ENCODE results near the gene SORT1. TPM values are rescaled to one million over a fixed set of nuclear protein-coding genes. Genes with fewer than 3 reads are reported as not detected.
"Not testable (repeated sequence)": the region's sequence is repeated elsewhere in the genome, so short reads cannot be mapped to it uniquely, and the experiment has no call there.

Gene SORT1
- total RNA-seq, 1 experiment from 2014 or later, result 56.5 TPM

- no peak for DNase-seq (ENCODE audit: low spot score)
- Histone ChIP-seq H3K4me1 (ENCODE audit: insufficient read depth, low read length, poor library complexity, severe bottlenecking) (peaks cover 6% of the 10 kb centered on the region), H3K27me3 (replicated peaks; ENCODE audit: insufficient read depth, low read depth, low read length, poor library complexity) (no peaks in the 10 kb centered on the region), H3K4me3 (ENCODE audit: low read depth, low read length, poor library complexity, severe bottlenecking) (no peak overlapping the region), H3K36me3 (ENCODE audit: insufficient read depth, low read length, poor library complexity, severe bottlenecking) (no peaks in the 10 kb centered on the region), H3K9me3 (ENCODE audit: low read depth, low read length, poor library complexity, severe bottlenecking) (peaks cover 2% of the 10 kb centered on the region), H3K27ac (ENCODE audit: low read depth, low read length, poor library complexity, severe bottlenecking) (no peak overlapping the region)
- BruUV-seq (replicated peaks), result no TSS peak
- ChIA-PET CTCF (no interaction called here), POLR2A (ENCODE audit: low non-redundant PET) (no interaction called here)
- intact Hi-C loops (cut with micrococcal nuclease; ENCODE audit: unreplicated experiment), result no loop called here
- no peak for TF ChIP-seq EZH2 (IDR thresholded peaks at IDR 0.05; ENCODE audit: borderline replicate concordance, low read depth, low read length, poor library complexity, severe bottlenecking)
- TF ChIP-seq, protein P1, sequence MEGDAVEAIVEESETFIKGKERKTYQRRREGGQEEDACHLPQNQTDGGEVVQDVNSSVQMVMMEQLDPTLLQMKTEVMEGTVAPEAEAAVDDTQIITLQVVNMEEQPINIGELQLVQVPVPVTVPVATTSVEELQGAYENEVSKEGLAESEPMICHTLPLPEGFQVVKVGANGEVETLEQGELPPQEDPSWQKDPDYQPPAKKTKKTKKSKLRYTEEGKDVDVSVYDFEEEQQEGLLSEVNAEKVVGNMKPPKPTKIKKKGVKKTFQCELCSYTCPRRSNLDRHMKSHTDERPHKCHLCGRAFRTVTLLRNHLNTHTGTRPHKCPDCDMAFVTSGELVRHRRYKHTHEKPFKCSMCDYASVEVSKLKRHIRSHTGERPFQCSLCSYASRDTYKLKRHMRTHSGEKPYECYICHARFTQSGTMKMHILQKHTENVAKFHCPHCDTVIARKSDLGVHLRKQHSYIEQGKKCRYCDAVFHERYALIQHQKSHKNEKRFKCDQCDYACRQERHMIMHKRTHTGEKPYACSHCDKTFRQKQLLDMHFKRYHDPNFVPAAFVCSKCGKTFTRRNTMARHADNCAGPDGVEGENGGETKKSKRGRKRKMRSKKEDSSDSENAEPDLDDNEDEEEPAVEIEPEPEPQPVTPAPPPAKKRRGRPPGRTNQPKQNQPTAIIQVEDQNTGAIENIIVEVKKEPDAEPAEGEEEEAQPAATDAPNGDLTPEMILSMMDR (conservative IDR thresholded peaks at IDR 0.05; ENCODE audit: low read depth, low read length), result no peak
Observed at GRCh38 chr1:109379422-109379821, 18.3 kb downstream of the SORT1 start.

DNA sequence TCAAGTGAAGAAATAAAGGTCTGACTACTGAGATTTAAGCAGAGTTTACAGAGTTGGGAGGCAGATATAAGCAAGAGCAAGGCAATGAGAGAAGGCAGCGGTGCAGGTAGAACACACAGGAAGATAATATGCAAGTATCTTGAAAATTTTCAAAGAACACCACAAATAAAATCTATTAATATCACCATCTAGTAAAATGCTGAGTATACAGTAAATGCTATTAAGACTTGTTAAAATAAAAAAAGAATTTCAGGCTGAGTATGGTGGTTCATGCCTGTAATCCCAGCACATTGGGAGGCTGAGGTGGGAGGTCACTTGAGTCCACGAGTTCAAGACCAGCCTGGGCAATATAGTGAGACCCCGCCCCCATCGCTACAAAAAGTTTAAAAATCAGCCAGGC, 20.0 kb downstream of the SORT1 start:
- Histone ChIP-seq H3K4me1 (ENCODE audit: insufficient read depth, low read length, poor library complexity, severe bottlenecking) (no peaks in the 10 kb centered on the region), H3K27ac (ENCODE audit: low read depth, low read length, poor library complexity, severe bottlenecking) (no peak overlapping the region), H3K9me3 (ENCODE audit: low read depth, low read length, poor library complexity, severe bottlenecking) (no peaks in the 10 kb centered on the region), H3K4me3 (ENCODE audit: low read depth, low read length, poor library complexity, severe bottlenecking) (no peak overlapping the region), H3K27me3 (replicated peaks; ENCODE audit: insufficient read depth, low read depth, low read length, poor library complexity) (no peaks in the 10 kb centered on the region), H3K36me3 (ENCODE audit: insufficient read depth, low read length, poor library complexity, severe bottlenecking) (no peaks in the 10 kb centered on the region)
- intact Hi-C loops (cut with micrococcal nuclease; ENCODE audit: unreplicated experiment), result no loop called here
- ChIA-PET CTCF (no interaction called here), POLR2A (ENCODE audit: low non-redundant PET) (no interaction called here)
- TF ChIP-seq, protein P1 (conservative IDR thresholded peaks at IDR 0.05; ENCODE audit: low read depth, low read length), result no peak
- TF ChIP-seq EZH2 (IDR thresholded peaks at IDR 0.05; ENCODE audit: borderline replicate concordance, low read depth, low read length, poor library complexity, severe bottlenecking), result no peak
- no TSS peak for BruUV-seq (replicated peaks)
- DNase-seq (ENCODE audit: low spot score), result no peak

DNA sequence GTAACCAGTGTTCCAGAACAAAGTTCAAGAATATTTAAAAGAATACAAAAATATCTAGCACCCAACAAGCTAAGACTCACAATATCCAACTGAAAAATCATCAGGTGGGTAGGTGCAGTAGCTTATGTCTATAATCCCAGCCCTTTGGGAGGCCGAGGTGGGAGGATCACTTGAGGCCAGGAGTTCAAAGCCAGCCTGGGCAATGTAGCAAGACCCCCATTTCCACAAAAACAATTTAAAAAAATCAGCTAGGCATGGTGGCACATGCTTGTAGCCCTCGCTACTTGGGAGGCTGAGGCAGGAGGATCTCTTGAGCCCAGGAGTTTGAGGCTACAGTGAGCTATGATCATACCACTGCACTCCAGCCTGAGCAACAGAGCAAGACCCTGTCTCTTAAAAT, 24.0 kb downstream of the SORT1 start:
- intact Hi-C loops (cut with micrococcal nuclease; ENCODE audit: unreplicated experiment); H3K4me3 ChIP-seq (ENCODE audit: low read depth, low read length, poor library complexity, severe bottlenecking); H3K4me1 ChIP-seq (ENCODE audit: insufficient read depth, low read length, poor library complexity, severe bottlenecking); CTCF ChIA-PET; H3K27ac ChIP-seq (ENCODE audit: low read depth, low read length, poor library complexity, severe bottlenecking); BruUV-seq (replicated peaks); H3K36me3 ChIP-seq (ENCODE audit: insufficient read depth, low read length, poor library complexity, severe bottlenecking); H3K27me3 ChIP-seq (replicated peaks; ENCODE audit: insufficient read depth, low read depth, low read length, poor library complexity); DNase-seq (ENCODE audit: low spot score); POLR2A ChIA-PET (ENCODE audit: low non-redundant PET); H3K9me3 ChIP-seq (ENCODE audit: low read depth, low read length, poor library complexity, severe bottlenecking): not testable (repeated sequence)

DNA sequence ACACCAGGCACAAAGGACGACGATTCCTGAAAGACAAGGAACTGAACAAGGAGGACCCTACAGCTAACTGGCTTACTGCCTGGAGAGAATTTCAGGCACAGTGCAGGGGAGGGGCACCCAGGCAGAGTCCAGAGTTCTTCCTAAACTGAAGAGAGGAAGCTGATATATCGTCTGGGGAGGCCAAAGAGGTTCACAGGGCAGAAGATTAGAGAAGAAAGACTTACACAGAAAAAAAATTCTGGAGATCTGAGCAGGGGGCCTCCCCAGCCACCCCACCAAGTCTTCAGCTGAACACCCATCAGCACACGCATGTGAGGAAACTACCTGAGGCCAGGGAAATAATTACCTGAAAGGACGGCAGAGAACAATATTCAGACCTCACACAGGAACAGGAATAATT, 24.6 kb downstream of the SORT1 start:
- no peaks in the 10 kb centered on the region for H3K9me3 ChIP-seq (ENCODE audit: low read depth, low read length, poor library complexity, severe bottlenecking)
- TF ChIP-seq, protein P1 (conservative IDR thresholded peaks at IDR 0.05; ENCODE audit: low read depth, low read length), result no peak
- no peak for TF ChIP-seq EZH2 (IDR thresholded peaks at IDR 0.05; ENCODE audit: borderline replicate concordance, low read depth, low read length, poor library complexity, severe bottlenecking)
- intact Hi-C loops (cut with micrococcal nuclease; ENCODE audit: unreplicated experiment), result no loop called here
- no peaks in the 10 kb centered on the region for H3K4me1 ChIP-seq (ENCODE audit: insufficient read depth, low read length, poor library complexity, severe bottlenecking)
- CTCF ChIA-PET, result interaction anchor here (0.5 to 0.6 kb wide), 2 partner anchors 122 to 182 kb away, joined by 3 to 4 read pairs; no protein-coding TSS in a partner anchor
- H3K27me3 ChIP-seq (replicated peaks; ENCODE audit: insufficient read depth, low read depth, low read length, poor library complexity), result no peaks in the 10 kb centered on the region
- POLR2A ChIA-PET (ENCODE audit: low non-redundant PET), result no interaction called here
- H3K27ac ChIP-seq (ENCODE audit: low read depth, low read length, poor library complexity, severe bottlenecking), result no peak overlapping the region
- no TSS peak for BruUV-seq (replicated peaks)
- no peak overlapping the region for H3K4me3 ChIP-seq (ENCODE audit: low read depth, low read length, poor library complexity, severe bottlenecking)
- DNase-seq (ENCODE audit: low spot score), result no peak
- no peaks in the 10 kb centered on the region for H3K36me3 ChIP-seq (ENCODE audit: insufficient read depth, low read length, poor library complexity, severe bottlenecking)

Measured in A673 (cell line).